ENCODE data around the gene DAPK1.

Gene DAPK1

DNA sequence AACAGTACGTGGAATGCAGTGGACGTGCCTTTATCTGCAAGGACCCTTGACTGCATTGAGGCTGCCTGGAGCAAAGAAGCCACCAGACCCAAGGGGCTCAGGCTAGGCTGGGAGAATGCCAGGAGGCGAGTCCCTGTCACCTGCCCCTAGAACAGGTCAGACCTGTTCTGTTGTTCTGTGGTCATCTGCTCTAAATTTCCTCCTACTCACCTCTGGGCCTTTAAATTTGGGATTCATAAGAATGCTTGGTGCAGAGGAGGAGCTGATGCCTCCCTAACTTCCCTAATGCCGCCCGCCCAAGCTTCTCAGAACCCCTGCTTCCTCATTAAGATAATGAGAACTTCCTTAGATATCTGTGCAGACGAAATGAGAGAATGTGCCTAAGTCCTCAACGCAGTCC, 32.0 kb downstream of the DAPK1 start:
- Histone ChIP-seq H3K9ac (ENCODE audit: low read length) (no peak overlapping the region), H3K36me3 (replicated peaks; ENCODE audit: low read depth, low read length) (no peaks in the 10 kb centered on the region)

DNA sequence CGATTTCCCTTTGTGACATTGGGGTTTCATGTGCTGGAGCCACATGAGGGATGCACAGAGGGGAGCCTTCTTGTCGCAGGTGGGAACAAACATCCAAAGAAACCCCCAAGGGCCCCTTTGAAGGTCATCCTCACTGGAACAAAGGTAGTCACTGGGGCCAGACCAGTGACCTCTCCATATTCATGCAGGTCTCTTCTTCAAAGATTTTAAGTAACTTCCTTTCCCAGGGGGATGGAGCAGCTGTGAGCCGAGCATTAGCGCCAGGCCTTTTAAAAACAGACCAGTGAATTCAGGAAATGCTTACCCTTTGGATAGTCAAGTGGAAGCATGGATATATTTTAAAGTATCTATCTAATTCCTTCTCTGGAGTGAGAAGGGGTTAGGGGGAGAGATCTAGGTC, 33.0 kb downstream of the DAPK1 start:
- TF ChIP-seq CTCF (IDR thresholded peaks at IDR 0.05; ENCODE audit: low read depth, low read length) (no peak), EZH2phosphoT487 (IDR thresholded peaks at IDR 0.05; ENCODE audit: low read depth) (no peak)
- Histone ChIP-seq H3K9me3 (ENCODE audit: insufficient read depth, low read length) (no peaks in the 10 kb centered on the region), H3K9ac (ENCODE audit: low read length) (no peak overlapping the region), H3K4me1 (ENCODE audit: low read length) (no peaks in the 10 kb centered on the region), H3K27me3 (ENCODE audit: low read depth, low read length) (no peaks in the 10 kb centered on the region), H3K4me2 (ENCODE audit: low read length) (no peak overlapping the region), H4K20me1 (ENCODE audit: insufficient read depth, low read length) (no peaks in the 10 kb centered on the region), H3K27ac (ENCODE audit: low read length) (no peak overlapping the region), H3K36me3 (replicated peaks; ENCODE audit: low read depth, low read length) (no peaks in the 10 kb centered on the region), H3K4me3 (ENCODE audit: low read length) (no peak overlapping the region), H3K79me2 (ENCODE audit: low read length) (no peaks in the 10 kb centered on the region), H2AFZ (ENCODE audit: low read depth, low read length) (no peak overlapping the region)

More for the DNA sequence above, 32.0 kb downstream of the DAPK1 start:
- H3K4me2 ChIP-seq (ENCODE audit: low read length) = no peak overlapping the region
- no peaks in the 10 kb centered on the region for H3K4me1 ChIP-seq (ENCODE audit: low read length)
- no peak overlapping the region for H2AFZ ChIP-seq (ENCODE audit: low read depth, low read length)
- TF ChIP-seq CTCF (IDR thresholded peaks at IDR 0.05; ENCODE audit: low read depth, low read length) = no peak
- TF ChIP-seq EZH2phosphoT487 (IDR thresholded peaks at IDR 0.05; ENCODE audit: low read depth) = no peak
- no peak overlapping the region for H3K4me3 ChIP-seq (ENCODE audit: low read length)
- no peaks in the 10 kb centered on the region for H4K20me1 ChIP-seq (ENCODE audit: insufficient read depth, low read length)
- no peaks in the 10 kb centered on the region for H3K27me3 ChIP-seq (ENCODE audit: low read depth, low read length)
- no peaks in the 10 kb centered on the region for H3K79me2 ChIP-seq (ENCODE audit: low read length)
- no peak overlapping the region for H3K27ac ChIP-seq (ENCODE audit: low read length)
- no peaks in the 10 kb centered on the region for H3K9me3 ChIP-seq (ENCODE audit: insufficient read depth, low read length)

- Histone ChIP-seq H3K36me3 (replicated peaks; ENCODE audit: low read depth, low read length) (no peaks in the 10 kb centered on the region), H3K9ac (ENCODE audit: low read length) (no peak overlapping the region), H3K27ac (ENCODE audit: low read length) (no peak overlapping the region), H2AFZ (ENCODE audit: low read depth, low read length) (no peak overlapping the region), H4K20me1 (ENCODE audit: insufficient read depth, low read length) (no peaks in the 10 kb centered on the region), H3K27me3 (ENCODE audit: low read depth, low read length) (no peaks in the 10 kb centered on the region), H3K4me3 (ENCODE audit: low read length) (no peak overlapping the region), H3K79me2 (ENCODE audit: low read length) (no peaks in the 10 kb centered on the region), H3K9me3 (ENCODE audit: insufficient read depth, low read length) (no peaks in the 10 kb centered on the region), H3K4me1 (ENCODE audit: low read length) (no peaks in the 10 kb centered on the region), H3K4me2 (ENCODE audit: low read length) (no peak overlapping the region)
- no peak for TF ChIP-seq EZH2phosphoT487 (IDR thresholded peaks at IDR 0.05; ENCODE audit: low read depth)
- TF ChIP-seq CTCF (IDR thresholded peaks at IDR 0.05; ENCODE audit: low read depth, low read length) = no peak
Measured at GRCh38 chr9:87531370-87532295, 34.0 kb downstream of the DAPK1 start.

- no peaks in the 10 kb centered on the region for H4K20me1 ChIP-seq (ENCODE audit: insufficient read depth, low read length)
- no peaks in the 10 kb centered on the region for H3K36me3 ChIP-seq (replicated peaks; ENCODE audit: low read depth, low read length)
- TF ChIP-seq CTCF (IDR thresholded peaks at IDR 0.05; ENCODE audit: low read depth, low read length) = no peak
- TF ChIP-seq EZH2phosphoT487 (IDR thresholded peaks at IDR 0.05; ENCODE audit: low read depth) = no peak
- H3K4me2 ChIP-seq (ENCODE audit: low read length) = no peak overlapping the region
- H3K27me3 ChIP-seq (ENCODE audit: low read depth, low read length) = no peaks in the 10 kb centered on the region
- no peaks in the 10 kb centered on the region for H3K9me3 ChIP-seq (ENCODE audit: insufficient read depth, low read length)
- H3K4me3 ChIP-seq (ENCODE audit: low read length) = no peak overlapping the region
- no peaks in the 10 kb centered on the region for H3K79me2 ChIP-seq (ENCODE audit: low read length)
- no peak overlapping the region for H3K9ac ChIP-seq (ENCODE audit: low read length)
- no peaks in the 10 kb centered on the region for H3K4me1 ChIP-seq (ENCODE audit: low read length)
- no peak overlapping the region for H3K27ac ChIP-seq (ENCODE audit: low read length)
- H2AFZ ChIP-seq (ENCODE audit: low read depth, low read length) = no peak overlapping the region
Measured at GRCh38 chr9:87533271-87533670, 35.6 kb downstream of the DAPK1 start.
